Measurements from ENCODE around the gene GBP2.
"Not testable (repeated sequence)": the region's sequence is repeated elsewhere in the genome, so short reads cannot be mapped to it uniquely, and the experiment has no call there.

DNA sequence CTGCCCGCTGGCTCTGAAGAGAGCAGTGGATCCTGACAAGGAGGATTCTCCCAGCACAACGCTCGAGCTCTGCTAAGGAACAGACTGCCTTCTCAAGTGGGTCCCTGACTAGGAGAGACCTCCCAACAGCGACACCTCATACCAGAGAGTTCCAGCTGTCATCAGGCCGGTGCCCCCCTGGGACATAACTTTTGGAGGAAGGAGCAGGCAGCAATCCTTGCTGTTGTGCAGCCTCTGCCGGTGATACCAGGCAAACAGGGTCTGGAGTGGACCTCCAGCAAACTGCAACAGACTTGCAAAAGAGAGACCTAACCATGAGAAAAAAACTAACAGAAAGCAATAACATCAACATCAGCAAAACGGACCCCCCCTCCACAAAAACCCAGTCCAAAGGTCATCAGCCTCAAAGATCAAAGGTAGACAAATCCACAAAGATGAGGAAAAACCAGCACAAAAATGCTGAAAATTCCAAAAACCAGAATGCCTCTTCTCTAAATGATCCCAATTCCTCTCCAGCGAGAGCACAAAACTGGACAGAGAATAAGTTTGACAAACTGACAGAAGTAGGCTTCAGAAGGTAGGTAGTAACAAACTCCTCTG is 53.3 kb downstream of the GBP2 start:
- TF ChIP-seq CTCF, POLR2A (IDR thresholded peaks at IDR 0.05): not testable (repeated sequence)

Data from vagina (tissue), 2 donors.